GM10847 (cell line): Measurements from ENCODE around the gene FHIT.

Experiments used
- POLR2A ChIP-seq: IDR thresholded peaks from 2 replicates; pipeline ENCODE4 v1.6.1; 2011; ENCODE audit not compliant: insufficient read length; ENCODE audit errors: extremely low read depth

The FHIT gene

DNA sequence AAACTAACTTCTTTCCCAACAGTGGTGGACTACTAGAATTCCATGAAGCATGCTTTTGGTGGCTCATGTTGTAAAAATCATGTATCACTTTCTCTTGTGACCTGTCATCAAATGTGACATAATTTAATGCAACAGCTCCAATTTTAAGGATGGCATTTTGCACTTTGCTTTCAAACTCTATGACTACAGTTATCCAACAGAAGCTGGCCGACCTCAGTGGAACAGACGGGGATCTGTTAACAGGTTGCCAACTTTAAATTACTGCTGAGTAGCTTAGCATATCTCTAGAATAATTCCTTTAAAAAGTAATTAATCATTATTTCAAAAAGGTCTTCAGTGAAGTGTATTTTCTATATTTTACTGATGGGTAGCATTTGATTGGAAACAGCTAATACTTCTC, 907.4 kb downstream of the FHIT start:
- no peak for TF ChIP-seq POLR2A

DNA sequence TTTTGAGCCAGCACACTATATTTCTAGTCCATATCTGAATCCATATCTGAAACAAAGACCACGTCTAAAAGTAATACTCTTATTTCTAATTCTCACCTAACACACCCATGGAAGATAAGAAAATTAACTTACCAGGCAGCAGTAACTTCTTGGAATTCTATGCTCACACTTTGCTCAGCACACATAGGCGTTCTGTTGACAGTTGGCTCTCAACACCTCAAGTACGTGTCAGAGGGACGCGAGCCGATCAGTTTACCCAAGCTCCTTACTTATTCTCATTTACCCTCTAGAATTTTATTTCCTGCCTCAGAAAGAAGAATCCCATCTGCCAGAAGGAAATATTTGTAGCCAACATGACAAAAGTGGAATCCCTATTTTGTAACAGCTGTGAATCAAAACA, 911.9 kb downstream of the FHIT start:
- no peak for TF ChIP-seq POLR2A

DNA sequence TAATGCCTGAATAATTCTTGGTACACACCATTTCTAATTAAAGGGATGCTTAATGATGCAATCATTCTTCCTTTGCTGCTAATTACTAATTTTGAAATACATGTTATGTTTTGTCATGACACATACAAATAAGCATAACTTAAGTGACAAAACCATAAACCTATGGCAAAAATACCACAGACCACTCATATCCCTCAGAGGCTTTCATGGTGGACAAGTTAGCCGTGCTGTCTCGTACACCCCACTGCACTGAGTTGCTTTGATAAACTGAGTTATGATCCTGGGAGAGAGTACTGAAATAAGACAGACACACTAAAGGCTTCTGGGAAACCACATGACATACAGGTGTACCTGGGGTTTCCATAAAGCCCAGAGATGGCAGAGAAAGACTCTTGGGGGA, 913.8 kb downstream of the FHIT start:
- no peak for TF ChIP-seq POLR2A

GRCh38 chr3:60336061-60336460, 915.2 kb downstream of the FHIT start:
- TF ChIP-seq POLR2A: no peak

- no peak for TF ChIP-seq POLR2A
Observed at GRCh38 chr3:60333710-60334109, 917.5 kb downstream of the FHIT start.

DNA sequence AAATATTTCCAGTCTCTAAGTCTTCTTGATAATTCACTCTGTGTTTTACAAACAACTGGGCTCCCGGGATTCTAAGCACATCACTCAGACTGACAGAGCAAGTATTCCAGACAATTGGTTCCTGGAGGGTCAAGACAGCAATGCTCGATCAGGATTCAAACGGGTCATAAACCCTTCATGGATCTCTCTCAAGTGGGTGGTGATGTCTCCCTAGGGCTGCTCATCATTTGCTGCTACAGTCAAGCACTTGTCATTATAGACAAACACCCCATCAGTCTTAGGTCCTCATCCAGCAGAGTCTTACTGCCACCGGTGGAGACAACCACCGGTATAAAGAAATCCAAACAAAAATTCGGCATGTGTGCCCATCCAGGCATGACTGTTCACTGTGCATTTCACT, 921.1 kb downstream of the FHIT start:
- no peak for TF ChIP-seq POLR2A

GRCh38 chr3:60325610-60326170, 925.6 kb downstream of the FHIT start:
- no peak for TF ChIP-seq POLR2A

DNA sequence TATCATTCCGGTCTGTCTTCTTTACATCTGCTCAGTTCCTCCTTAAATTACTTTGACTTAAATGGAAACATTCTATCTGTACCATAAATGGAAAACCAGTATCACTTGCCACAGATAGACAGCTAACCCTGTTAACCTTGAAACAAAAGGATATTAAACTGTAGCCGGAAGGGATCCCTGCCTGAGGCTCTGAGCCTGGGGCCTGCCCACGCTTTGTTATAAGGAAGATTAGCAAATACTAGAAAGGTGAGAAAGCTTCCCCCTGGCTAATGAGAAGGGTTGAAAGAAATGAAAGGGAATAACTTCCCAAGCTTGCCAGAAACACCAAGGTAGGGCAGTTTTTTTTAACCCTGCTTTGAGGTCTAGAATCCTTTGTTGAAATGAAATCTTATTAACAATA, 927.6 kb downstream of the FHIT start:
- no peak for TF ChIP-seq POLR2A

GRCh38 chr3:60323180-60323579, 928.1 kb downstream of the FHIT start:
- no peak for TF ChIP-seq POLR2A

- no peak for TF ChIP-seq POLR2A
Observed at GRCh38 chr3:60322298-60322856, 928.9 kb downstream of the FHIT start.

GRCh38 chr3:60319179-60319858, 931.9 kb downstream of the FHIT start:
- no peak for TF ChIP-seq POLR2A

- no peak for TF ChIP-seq POLR2A
Observed at GRCh38 chr3:60316121-60316797, 935.0 kb downstream of the FHIT start.

GRCh38 chr3:60313951-60314461, 937.2 kb downstream of the FHIT start:
- TF ChIP-seq POLR2A: no peak

GRCh38 chr3:60313231-60313798, 937.9 kb downstream of the FHIT start:
- no peak for TF ChIP-seq POLR2A

DNA sequence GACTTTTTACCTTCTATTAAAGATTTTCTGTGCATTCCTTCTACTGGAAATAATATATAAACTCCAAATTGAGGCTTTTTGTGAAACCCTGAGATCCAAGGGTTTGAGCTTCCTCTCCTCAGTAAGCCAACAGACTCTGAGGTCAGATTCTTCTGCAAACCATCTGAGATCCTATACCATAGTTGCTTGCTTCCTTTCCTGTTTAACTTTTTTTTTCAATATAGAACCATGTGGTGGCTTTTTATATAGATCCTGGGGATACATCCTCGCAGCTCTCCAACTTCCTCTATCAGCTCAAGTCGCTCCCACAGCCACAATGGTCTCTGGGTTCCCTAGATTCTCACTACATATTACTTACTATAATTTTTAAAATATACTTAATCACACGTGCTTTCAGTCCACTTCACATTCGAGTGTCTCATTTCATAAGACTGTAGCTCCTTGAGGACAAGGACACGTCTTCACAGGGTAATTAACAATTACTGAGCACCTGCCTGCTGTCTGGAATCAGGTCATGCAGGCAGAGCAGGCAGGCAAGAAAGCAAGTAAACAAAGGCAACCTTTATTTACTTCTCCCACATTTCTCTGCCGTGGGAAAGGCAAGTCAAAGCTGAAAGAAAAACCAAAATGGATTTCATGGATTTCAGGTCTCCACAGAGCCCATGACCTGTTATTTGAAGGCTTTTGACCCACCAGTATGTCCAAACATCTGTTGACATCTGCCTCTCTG, 941.5 kb downstream of the FHIT start:
- TF ChIP-seq POLR2A: no peak
